GM19239 (cell line): ENCODE results near the gene THRAP3.
A peak's percentile ranks its signal among the peaks of the same experiment; 100 is the strongest.
"Not testable (repeated sequence)": the region's sequence is repeated elsewhere in the genome, so short reads cannot be mapped to it uniquely, and the experiment has no call there.

Experiments
- DNase-seq: peaks from one replicate; pipeline ENCODE4 v3.0.0; 2011; ENCODE audit warnings: low spot score; ENCODE audit not compliant: insufficient read length
- FAIRE-seq: peaks from 2 replicates; lab custom pipeline; 2011; peaks lifted over from hg19 to GRCh38; lab: Jason Lieb, UNC

THRAP3 gene

DNA sequence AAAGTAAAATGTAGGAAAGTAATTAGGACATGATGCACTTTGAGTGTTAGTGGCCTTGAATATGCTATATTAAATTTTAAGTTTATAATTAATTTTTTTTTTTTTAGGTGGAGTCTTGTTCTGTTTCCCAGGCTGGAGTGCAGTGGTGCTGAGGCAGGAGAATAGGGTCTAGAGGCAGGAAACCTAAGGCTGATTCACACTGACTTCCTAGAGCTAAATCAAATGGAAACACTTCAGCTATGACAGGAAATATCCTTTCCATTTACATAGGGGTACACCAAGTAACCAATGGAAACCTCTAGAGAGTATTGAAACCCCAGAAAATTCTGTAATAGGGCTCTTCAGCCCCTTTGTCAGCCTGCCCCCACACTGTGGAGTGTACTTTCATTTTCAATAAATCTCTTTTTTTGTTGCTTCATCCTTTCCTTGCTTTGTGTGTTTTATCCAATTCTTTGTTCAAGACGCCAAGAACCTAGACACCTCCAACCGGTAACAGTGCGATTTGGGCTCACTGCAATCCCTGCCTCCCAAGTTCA is 17.9 kb upstream of the THRAP3 start:
- FAIRE-seq (no peak), DNase-seq (no peak)

DNA sequence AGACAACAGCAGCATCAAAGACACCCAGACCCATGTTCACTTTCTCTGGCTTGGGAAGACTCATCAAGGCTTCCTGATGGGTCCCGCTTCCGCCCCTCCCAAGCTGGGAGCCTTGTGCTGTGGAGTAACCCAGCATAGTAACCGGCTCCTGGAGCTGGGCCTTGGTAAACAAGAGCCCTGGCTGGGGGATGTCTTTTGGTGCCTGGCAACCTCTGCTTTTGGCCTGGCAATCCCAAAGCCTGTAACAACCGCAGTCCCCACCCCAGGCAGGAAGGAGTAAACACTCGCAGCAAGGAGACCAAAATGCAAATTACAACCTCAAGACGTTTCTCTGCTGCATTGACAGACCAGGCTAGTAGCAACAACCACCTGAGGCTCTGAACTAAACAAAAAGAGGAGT is 16.9 kb upstream of the THRAP3 start:
- no peak for DNase-seq
- no peak for FAIRE-seq

DNA sequence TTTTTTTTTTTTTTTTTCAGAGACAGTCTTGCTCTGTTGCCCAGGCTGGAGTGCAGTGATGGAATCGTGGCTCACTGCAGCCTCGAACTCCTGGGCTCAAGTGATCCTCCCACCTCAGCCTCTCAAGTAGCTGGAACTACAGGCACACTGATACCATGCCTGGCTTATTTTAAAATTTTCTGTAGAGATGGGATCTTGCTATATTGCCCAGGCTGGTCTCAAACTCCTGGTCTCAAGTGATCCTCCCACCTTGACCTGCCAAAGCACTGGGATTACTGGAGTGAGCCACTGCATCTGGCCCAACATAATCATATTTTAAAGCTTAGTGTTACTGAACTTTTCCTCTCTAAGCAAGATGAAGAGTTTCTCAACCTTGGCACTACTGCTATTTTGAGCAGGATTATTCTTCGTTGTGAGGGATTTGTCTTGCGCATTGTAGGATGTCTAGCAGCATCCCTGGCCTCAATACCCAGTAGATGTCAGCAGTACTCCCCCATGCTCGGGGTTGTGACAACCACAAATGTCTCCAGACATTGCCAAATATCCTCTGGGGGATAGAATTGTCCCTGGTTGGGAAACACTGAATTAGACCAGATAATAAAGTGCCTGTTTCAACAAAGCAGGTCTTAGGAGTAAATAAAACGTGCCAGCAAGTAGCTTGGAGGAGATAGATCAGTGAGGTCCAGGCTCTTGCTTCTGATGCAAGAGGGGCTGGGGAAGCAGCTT is 15.1 kb upstream of the THRAP3 start:
- no peak for FAIRE-seq

DNA sequence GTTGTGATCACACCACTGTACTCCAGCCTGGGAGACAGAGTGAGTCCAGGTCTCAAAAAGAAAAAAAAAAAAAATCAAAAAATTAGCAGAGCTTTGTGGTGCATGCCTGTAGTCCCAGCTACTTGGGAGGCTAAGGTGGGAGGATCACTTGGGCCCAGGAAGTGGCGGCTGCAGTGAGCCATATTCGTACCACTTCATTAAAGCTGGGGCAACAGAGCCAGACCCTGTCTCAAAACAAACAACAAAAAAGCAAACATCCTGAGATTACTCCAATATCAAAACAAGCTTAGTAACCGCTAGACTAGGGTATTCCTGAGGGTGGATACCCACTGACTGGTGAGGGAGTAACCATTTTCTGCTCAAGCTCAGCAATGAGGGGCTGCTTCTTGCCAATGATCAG is 12.9 kb upstream of the THRAP3 start:
- FAIRE-seq (no peak), DNase-seq (no peak)

More for the DNA sequence above, 15.1 kb upstream of the THRAP3 start:
- no peak for DNase-seq

DNA sequence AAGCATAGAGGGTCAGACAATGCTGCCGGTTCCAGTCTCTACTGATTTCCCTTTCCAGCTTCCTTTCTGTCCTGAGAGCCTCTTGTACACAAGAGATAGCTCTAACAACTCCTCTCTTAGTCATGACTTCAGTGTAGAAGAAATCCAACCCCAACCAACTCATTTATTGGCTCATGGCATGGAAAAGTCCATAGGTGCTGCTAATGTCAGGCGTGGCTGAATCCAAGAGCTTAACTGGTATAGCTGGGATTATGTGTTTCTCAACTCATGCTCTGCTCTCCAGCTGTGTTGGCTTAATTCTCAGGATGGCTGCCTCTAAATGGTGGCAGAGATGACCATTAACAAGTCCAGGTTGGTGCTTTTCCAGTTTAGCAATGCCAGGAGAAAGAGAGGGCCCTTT is 12.4 kb upstream of the THRAP3 start:
- DNase-seq (no peak), FAIRE-seq (no peak)

DNA sequence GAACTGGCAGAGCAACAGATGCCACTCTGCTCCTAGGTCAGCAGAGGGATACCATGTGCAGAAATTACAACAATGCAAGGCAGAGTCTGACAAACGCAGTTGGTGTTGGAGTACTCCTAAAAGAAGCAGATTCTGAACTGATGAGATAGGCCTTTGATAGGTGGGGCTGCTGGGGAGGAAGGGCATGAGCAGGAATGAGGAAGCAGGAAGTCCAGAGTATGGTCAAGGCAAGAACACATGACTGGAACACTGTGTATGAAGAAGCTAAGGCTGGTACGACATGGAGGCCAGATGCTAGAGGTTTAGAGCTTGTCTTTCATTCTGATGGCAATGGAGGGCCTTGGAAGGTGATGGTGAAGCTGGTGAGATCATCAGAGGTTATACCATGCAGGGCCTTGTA is 11.5 kb upstream of the THRAP3 start:
- no peak for FAIRE-seq
- no peak for DNase-seq

DNA sequence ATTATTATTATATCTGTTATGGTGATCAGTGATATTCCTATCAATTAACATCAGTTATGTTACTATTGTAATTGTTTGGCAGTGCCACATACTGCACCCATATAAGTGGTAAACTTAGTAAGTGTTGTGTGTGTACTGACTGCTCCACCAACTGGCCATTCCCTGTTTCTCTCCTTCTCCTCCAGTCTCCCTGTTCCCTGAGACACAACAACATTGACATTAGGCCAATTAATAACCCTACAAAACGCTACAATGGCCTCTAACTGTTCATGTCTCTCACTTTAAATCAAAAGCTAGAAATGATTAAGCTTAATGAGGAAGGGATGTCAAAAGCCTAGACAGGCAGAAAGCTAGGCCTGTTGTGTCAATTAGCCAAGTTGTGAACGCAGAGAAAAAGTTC is 6.6 kb upstream of the THRAP3 start:
- FAIRE-seq (no peak), DNase-seq (no peak)

DNA sequence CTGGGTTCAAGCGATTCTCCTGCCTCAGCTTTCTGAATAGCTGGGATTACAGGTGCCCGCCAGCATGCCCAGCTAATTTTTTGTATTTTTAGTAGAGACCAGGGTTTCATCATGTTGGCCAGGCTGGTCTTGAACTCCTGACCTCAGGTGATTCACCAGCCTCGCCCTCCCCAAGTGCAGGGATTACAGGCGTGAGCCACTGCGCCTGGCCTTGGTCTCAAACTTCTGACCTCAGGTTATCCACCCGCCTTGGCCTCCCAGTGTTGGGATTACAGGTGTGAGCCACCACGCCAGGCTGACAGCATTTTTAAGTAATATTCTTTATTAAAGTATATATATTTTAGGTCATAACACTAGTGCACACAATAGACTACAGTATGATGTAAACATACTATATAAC is 2.3 kb upstream of the THRAP3 start:
- not testable (repeated sequence) for DNase-seq, FAIRE-seq

DNA sequence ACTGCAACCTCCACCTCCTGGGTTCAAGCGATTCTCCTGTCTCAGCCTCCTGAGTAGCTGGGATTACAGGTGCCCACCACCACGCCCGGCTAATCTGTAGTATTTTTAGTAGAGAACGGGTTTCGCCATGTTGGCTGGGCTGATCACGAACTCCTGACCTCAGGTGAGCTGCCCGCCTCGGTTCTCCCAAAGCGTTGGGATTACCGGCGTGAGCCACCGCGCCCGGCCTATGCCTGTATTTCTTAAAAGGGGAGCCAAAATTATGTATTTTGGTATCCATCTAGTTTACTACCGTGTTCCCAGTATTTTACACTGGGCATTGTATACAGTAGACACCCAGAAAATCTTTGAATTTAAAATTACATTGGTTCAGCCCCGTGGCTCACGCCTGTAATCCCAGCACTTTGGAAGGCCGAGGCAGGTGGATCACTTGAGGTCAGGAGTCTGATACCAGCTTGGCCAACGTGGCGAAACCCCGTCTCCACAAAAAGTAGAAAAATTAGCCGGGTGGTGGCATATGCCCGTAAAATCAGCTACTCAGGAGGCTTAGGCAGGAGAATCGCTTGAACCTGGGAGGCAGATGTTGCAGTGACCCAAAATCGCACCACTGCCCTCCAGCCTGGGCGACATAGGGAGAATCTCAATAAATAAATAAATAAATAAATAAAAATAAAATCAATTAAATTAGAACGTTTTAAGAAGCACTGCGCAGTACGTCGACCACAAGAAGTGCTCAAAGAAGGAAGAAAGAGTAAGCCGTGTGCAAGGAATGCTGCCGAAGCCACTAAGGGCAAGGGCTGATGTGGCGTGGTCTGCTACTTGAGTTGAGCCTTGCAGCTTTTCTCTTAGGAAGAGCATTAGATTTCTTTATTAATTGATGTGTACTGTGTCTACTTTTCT is 1.5 kb upstream of the THRAP3 start:
- DNase-seq: no peak
- no peak for FAIRE-seq

DNA sequence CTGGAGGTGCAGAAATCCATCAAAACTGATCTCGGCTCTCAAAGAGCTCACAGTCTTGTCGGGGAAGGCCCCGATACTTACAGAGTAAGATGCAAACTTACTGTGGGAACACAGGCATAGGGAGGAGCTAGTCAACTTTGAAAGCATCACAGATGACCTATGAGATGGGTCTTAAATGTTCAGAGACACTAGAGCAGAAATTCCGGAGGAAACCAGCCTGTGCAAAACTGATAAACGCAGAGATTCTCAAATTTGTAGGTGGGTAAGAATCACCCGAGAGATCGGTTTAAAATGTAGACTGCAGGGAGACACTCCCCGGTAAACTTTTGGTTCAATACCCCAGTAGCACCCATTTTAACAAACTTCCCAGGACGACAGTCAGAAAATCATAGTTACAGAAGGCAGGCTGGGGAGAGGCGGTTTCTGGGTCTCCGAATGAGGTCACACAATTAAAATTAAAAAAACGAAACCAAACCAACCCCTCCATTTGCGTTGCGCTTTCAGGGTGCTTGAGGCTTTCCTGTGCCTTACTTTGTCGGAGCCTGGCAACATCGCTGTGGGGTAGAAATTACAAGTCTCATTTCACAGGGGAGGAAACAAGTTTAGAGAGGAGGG is 755 bp upstream of the THRAP3 start:
- FAIRE-seq: no peak
- DNase-seq: peak; percentile 36

DNA sequence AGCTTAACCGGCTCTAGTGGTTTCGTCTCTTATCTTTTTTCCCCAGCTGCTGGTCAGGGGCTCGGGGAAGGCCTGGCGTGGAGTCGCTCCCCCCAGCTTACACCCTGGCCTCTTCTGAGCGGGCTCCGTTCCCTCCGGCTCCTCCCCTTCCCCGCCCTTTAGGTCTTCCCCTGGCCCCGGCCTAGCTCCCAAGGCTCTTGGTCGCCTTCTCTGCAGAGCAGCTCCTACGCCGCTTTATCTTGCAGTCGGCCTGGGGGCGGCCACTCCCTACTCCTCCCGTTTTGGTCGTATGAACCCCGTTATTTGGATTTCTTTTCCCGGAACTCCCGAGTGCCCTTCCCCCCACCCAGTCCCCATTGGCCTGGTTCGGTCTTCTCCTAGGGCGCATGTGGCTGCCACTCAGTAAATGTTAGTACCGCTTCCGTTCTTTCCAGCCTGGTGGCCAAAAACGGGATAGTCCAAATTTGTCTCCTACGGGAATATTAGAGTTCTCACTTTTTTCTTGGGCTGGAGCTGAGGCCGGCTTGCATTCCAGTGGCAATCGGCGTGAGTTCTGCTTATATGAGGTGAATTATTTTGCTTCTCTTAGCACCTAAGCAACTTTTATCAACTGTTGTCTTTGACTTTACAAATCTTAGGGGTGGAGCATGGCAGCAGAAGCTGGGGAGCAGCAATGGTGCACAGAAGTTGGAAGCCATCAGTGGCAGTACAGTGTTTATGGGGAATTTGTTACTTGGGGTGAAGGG is 467 bp downstream of the THRAP3 start:
- peak; percentile 67 for DNase-seq
- peak; percentile 66 for FAIRE-seq

DNA sequence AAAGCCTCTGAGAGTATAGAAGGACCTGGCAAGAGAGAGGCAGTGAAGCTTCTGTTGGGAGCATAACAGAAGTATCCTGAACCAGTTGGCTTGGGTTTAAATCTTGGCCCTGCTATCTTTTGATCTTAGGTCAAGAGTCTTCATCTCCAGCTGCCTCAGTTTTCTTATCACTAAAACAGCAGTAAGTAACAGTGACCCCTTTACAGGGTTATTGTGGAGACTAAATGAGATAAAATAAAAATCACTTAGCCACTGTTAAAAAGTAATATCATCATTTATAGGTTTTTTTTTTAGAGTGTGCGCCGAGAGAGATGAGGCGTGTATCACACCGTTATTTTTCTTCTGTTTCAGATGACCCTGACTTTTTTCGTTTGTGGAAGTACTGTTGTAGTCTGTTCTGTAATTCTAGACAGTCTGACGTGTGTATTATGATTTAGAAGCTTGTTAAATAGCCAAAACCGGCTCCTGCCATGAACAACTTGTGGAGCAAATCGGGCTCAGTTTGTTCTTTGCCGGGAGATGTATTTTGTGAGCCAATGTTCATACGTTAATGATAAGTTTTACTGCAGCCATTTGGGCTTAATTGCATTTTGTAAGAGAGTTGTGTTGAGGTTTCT is 1.1 kb downstream of the THRAP3 start:
- FAIRE-seq (no peak), DNase-seq (no peak)

DNA sequence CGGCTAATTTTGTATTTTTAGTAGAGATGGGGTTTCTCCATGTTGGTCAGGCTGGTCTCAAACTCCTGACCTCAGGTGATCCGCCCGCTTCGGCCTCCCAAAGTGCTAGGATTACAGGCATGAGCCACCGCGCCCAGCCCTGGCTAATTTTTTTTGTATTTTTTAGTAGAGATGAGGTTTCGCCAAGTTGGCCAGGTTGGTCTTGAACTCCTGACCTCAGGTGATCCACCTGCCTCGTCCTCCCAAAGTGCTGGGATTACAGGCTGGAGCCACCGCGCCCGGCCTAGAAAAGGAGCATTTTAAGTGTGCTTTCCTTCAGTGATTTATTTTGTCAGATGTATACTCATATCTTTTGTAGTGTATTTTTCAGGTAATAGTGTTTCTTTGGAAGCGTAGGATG is 6.0 kb downstream of the THRAP3 start:
- DNase-seq, FAIRE-seq: not testable (repeated sequence)

DNA sequence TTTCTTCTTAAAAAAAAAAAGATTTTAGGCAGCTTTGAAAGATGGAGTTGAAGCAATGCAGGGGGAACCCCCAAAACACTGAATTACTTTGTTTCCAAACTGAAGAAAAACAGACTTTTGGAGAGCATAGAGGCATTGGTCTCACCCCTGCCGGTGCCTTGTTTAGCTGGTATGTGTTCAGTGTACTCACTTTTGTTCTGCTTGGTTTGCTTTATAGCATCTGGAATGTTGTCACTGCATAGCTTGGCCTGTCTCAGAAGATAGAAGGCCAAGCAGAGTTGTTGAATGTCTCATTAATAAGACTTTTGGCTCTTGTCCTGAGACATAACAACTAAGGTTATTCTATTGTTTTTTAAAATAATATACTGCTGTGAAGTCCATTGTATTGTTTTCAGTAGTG is 6.9 kb downstream of the THRAP3 start:
- FAIRE-seq: no peak
- DNase-seq: no peak

DNA sequence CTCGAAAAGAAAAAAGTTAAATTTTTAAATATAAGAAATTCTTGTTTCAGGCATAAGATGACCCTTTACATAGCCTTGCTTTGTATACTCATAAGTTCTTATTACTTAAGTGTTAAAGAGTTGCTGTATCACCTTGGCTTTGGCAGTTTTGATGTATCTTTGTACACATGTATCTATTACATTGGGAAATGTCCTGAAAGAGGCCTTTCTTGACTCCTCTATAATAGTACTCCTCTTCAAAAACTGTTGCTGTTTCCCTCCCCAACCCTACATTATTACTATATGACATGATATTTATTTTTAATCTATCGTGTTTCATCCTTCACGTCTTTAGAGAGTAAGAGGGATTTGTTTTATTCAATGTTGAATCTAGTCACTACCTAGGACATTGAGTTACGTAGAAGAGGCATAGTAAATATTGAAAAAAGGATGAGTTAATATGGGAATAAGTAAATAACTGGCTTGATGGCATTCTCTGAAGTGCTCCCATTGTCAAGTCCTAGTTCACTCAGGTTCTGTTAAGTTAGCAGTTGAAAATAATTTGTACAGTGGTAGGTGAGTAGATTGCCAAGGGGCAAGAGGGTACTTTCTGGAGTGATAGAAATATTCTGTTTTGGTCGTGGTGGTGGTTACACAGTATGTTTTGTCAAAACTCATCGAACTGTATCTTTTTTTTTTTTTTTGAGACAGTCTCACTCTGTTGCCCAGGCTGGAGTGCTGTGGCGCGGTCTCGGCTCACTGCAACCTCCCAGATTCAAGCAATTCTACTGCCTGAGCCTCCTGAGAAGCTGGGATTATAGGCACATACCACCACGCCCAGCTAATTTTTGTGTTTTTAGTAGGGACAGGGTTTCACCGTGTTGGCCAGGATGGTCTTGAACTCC is 8.2 kb downstream of the THRAP3 start:
- no peak for DNase-seq
- FAIRE-seq: no peak

DNA sequence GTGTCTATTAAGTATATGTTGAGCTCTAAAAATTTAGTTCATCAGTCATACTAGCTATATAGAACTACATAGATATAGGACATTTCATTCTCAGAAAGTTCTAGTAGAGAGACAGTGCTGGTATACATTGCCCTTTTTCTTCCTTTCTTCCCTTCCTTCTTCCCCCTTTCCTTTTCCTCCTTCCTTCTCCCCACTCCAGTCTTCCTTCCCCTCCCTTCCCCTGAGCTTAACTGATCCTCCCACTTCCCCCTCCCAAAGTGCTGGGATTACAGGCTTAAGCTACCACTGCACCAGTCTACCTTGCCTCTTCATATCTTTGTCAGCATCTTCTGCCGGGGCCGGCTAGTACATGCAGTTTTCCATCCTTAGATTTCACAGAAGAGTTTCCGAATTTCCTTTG is 12.1 kb downstream of the THRAP3 start:
- FAIRE-seq: no peak
- DNase-seq: no peak

DNA sequence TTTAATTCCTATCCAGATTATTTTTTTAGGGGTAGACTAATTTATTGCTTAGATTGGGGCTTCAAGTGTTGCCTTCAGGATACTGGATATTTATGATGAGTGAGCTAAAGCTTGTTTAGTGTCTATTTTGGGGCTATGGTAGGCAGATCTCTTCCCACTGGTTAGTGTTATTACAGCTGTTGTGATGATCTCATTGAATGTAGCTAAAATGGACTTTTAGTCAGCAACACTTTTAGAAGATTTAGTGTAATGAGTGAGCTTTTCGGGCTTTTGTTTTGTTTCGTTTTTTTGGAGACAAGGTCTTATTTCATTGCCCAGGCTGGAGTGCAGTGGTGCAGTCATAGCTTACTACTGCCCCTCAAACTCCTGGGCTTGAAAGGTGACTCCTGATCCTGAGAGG is 14.2 kb downstream of the THRAP3 start:
- FAIRE-seq (no peak), DNase-seq (no peak)

DNA sequence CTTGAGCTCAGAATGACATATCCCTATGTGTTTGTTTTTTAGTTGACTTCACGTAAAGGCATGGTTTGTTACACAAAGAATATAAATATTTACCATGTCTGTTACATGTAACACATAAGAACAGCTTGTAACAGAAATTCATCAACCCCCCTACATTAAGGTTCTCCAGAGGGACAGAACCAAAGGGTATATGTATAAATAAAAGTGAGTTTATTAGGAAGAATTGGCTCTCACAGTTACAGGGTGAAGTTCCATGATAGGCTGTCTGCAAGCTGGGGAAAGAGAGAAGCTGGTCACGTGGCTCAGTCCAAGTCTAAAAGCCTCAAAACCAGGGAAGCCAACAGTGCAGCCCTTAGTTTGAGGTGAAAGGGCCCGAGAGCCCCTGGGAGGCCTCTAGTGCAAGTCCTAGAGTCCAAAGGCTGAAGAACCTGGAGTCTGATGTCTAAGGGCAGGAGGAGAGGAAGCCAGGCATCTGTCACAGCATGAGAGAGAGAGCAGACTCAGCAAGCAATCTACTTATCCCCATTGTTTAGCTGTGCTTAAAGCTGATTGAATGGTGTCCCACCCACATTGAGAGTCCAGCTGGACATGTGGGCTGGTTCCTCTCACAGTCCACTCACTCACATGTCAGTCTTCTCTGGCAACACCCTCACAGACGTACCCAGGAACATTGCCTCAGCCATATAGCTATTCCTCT is 15.8 kb downstream of the THRAP3 start:
- DNase-seq (no peak), FAIRE-seq (no peak)
